Neural cell (in vitro differentiated cells): ENCODE data around the gene METTL1. TPM values are rescaled to one million over a fixed set of nuclear protein-coding genes. Genes with fewer than 3 reads are reported as not detected.
A peak's percentile ranks its signal among the peaks of the same experiment; 100 is the strongest.

Source experiments
- H2AFZ ChIP-seq: fragments of 200-600, 300-800 bp; sonication (generic), shearing (Covaris generic); 2 replicates; pipeline ENCODE4 v1.6.0; 2014; ENCODE audit warnings: low read depth, mild to moderate bottlenecking, antibody characterized with exemption, low read length, moderate library complexity
- H3F3A ChIP-seq: fragments of 200-600 bp; shearing (Covaris generic); 2 replicates; pipeline ENCODE4 v1.6.1; 2016; ENCODE audit warnings: mild to moderate bottlenecking, moderate library complexity, mixed read lengths, antibody characterized with exemption, low read length; ENCODE audit not compliant: insufficient read depth, poor library complexity, severe bottlenecking
- H3K27ac ChIP-seq: fragments of 200-600, 300-800 bp; sonication (generic), shearing (Covaris generic); 2 replicates; pipeline ENCODE4 v1.5.1; 2014; ENCODE audit warnings: mild to moderate bottlenecking, low read length, moderate library complexity
- H3K27me3 ChIP-seq: fragments of 300-800, 200-600 bp; sonication (generic), shearing (Covaris generic); 2 replicates; pipeline ENCODE4 v1.6.0; 2014; ENCODE audit warnings: mild to moderate bottlenecking, low read depth, low read length, moderate library complexity; ENCODE audit not compliant: insufficient read depth
- H3K36me3 ChIP-seq: fragments of 300-800, 200-600 bp; sonication (generic), shearing (Covaris generic); 2 replicates; pipeline ENCODE4 v1.5.1; 2014; ENCODE audit warnings: mild to moderate bottlenecking, antibody characterized with exemption, low read length, moderate library complexity; ENCODE audit not compliant: insufficient read depth
- H3K4me2 ChIP-seq: fragments of 300-800, 200-600 bp; sonication (generic), shearing (Covaris generic); 2 replicates; pipeline ENCODE4 v1.6.0; 2014; ENCODE audit warnings: mild to moderate bottlenecking, low read length
- H3K4me3 ChIP-seq: fragments of 300-800, 200-600 bp; sonication (generic), shearing (Covaris generic); 2 replicates; pipeline ENCODE4 v1.5.1; 2014; ENCODE audit warnings: mild to moderate bottlenecking, low read length, moderate library complexity
- H3K79me2 ChIP-seq: fragments of 200-600 bp; shearing (Covaris generic); replicated peaks from 2 replicates; pipeline ENCODE4 v1.6.0; 2014; ENCODE audit warnings: mild to moderate bottlenecking, low read length, moderate library complexity; ENCODE audit not compliant: insufficient read depth
- H3K9ac ChIP-seq: fragments of 300-800, 200-600 bp; sonication (generic), shearing (Covaris generic); 2 replicates; pipeline ENCODE4 v1.6.1; 2016; ENCODE audit warnings: mild to moderate bottlenecking, low read length, mixed read lengths
- H3K9me2 ChIP-seq: fragments of 200-600 bp; shearing (Covaris generic); 2 replicates; pipeline ENCODE4 v1.6.1; 2016; ENCODE audit warnings: mild to moderate bottlenecking, low read length, mixed read lengths; ENCODE audit not compliant: insufficient read depth
- H3K9me3 ChIP-seq: fragments of 200-600, 300-800 bp; sonication (generic), shearing (Covaris generic); 2 replicates; pipeline ENCODE4 v1.6.1; 2016; ENCODE audit warnings: mild to moderate bottlenecking, mixed run types, low read length, moderate library complexity, mixed read lengths
- H4K20me1 ChIP-seq: fragments of 200-600 bp; shearing (Covaris generic); 2 replicates; pipeline ENCODE4 v1.6.1; 2016; ENCODE audit warnings: mild to moderate bottlenecking, mixed run types; ENCODE audit not compliant: insufficient read depth
- EP300 ChIP-seq: fragments of 450-650 bp; conservative IDR thresholded peaks from 2 replicates; pipeline ENCODE4 v1.6.1; 2014; ENCODE audit warnings: antibody characterized with exemption, mild to moderate bottlenecking, moderate library complexity; ENCODE audit not compliant: poor library complexity, severe bottlenecking
- EZH2 ChIP-seq: fragments of 200-600, 300-800 bp; shearing (Covaris generic), sonication (generic); IDR thresholded peaks from 2 replicates; pipeline ENCODE4 v1.6.1; 2014; ENCODE audit warnings: antibody characterized with exemption, low read length, borderline replicate concordance, mild to moderate bottlenecking; ENCODE audit not compliant: insufficient read depth, poor library complexity, severe bottlenecking
- MXI1 ChIP-seq: fragments of 450-650 bp; conservative IDR thresholded peaks from 2 replicates; pipeline ENCODE4 v1.6.1; 2014; ENCODE audit warnings: antibody characterized with exemption, mild to moderate bottlenecking; ENCODE audit not compliant: poor library complexity, severe bottlenecking
- POLR2AphosphoS5 ChIP-seq: IDR thresholded peaks from 2 replicates; pipeline ENCODE4 v1.6.1; 2012
- RAD21 ChIP-seq: fragments of 450-650 bp; conservative IDR thresholded peaks from 2 replicates; pipeline ENCODE4 v1.6.1; 2014; ENCODE audit warnings: antibody characterized with exemption, mild to moderate bottlenecking, moderate library complexity
- SMC3 ChIP-seq: fragments of 450-650 bp; conservative IDR thresholded peaks from 2 replicates; pipeline ENCODE4 v1.6.1; 2014; ENCODE audit warnings: antibody characterized with exemption, mild to moderate bottlenecking, moderate library complexity; ENCODE audit not compliant: poor library complexity
- TAF1 ChIP-seq: IDR thresholded peaks from 2 replicates; pipeline ENCODE4 v1.6.1; 2012; ENCODE audit warnings: low read depth
- polyA plus RNA-seq: library from polyadenylated mRNA; depleted of rRNA; stranded (reverse); fragments of >200 nt; gene quantifications from 2 replicates; pipeline ENCODE4 v1.2.3, GENCODE V29; 2014
- TF ChIP-seq, protein P1 (sequence below): IDR thresholded peaks from 2 replicates; pipeline ENCODE4 v1.6.1; 2012; ENCODE audit warnings: borderline replicate concordance
- TF ChIP-seq, protein P2 (sequence below): fragments of 450-650 bp; IDR thresholded peaks from 2 replicates; pipeline ENCODE4 v1.5.1; 2014; ENCODE audit warnings: antibody characterized with exemption, mild to moderate bottlenecking, moderate library complexity; ENCODE audit not compliant: poor library complexity, severe bottlenecking

Gene METTL1
- polyA plus RNA-seq, 1 donor from 2014 or later: 1.9 TPM

DNA sequence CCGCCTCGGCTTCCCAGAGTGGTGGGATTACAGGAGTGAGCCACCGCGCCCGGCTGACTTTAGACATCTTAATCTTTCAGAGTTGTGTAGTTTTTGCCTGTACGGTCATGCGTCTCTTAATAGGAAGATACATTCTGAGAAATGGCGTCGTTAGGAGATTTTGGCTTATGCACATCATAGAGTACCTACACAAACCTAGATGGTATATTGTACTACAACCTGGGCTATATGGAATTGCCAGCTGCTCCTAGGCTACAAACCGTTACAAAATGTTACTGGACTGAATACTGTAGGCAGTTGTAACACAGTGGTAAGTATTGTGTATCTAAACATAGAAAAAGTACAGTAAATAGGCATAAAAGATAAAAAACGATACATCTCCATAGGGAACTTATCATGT is 12.0 kb upstream of the METTL1 start:
- Histone ChIP-seq H3F3A (no peaks in the 10 kb centered on the region), H3K9ac (no peak overlapping the region), H3K79me2 (peaks cover 10% of the 10 kb centered on the region), H3K9me2 (no peaks in the 10 kb centered on the region), H4K20me1 (no peaks in the 10 kb centered on the region), H3K9me3 (no peaks in the 10 kb centered on the region), H3K27ac (no peak overlapping the region), H2AFZ (no peak overlapping the region), H3K27me3 (no peaks in the 10 kb centered on the region), H3K4me3 (no peak overlapping the region), H3K36me3 (no peaks in the 10 kb centered on the region), H3K4me2 (no peak overlapping the region)
- TF ChIP-seq MXI1: no peak
- no peak for TF ChIP-seq RAD21
- TF ChIP-seq EP300: no peak

DNA sequence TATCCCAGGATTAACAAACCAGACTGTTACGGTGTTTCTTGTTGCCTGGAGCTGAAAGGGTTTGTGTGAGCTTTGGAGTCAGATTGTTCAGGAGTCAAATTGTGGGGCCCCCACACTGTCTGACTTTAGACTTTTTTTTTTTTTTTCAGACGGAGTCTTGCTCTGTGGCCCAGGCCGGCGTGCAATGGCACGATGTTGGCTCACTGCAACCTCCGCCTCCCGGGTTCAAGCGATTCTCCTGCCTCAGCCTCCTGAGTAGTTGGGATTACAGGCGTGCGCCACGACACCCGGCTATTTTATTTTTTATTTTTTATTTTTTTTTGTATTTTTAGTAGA is 11.5 kb upstream of the METTL1 start:
- peak overlapping the region; percentile 72 for H3K9ac ChIP-seq
- H3F3A ChIP-seq: no peaks in the 10 kb centered on the region
- H4K20me1 ChIP-seq: no peaks in the 10 kb centered on the region
- H3K27ac ChIP-seq: no peak overlapping the region
- H2AFZ ChIP-seq: no peak overlapping the region
- peaks cover 10% of the 10 kb centered on the region for H3K79me2 ChIP-seq
- H3K4me2 ChIP-seq: peak overlapping the region; percentile 96
- H3K27me3 ChIP-seq: no peaks in the 10 kb centered on the region
- TF ChIP-seq EZH2: no peak
- TF ChIP-seq MXI1: no peak
- no peak for TF ChIP-seq RAD21
- no peak for TF ChIP-seq EP300
- TF ChIP-seq, protein P1, sequence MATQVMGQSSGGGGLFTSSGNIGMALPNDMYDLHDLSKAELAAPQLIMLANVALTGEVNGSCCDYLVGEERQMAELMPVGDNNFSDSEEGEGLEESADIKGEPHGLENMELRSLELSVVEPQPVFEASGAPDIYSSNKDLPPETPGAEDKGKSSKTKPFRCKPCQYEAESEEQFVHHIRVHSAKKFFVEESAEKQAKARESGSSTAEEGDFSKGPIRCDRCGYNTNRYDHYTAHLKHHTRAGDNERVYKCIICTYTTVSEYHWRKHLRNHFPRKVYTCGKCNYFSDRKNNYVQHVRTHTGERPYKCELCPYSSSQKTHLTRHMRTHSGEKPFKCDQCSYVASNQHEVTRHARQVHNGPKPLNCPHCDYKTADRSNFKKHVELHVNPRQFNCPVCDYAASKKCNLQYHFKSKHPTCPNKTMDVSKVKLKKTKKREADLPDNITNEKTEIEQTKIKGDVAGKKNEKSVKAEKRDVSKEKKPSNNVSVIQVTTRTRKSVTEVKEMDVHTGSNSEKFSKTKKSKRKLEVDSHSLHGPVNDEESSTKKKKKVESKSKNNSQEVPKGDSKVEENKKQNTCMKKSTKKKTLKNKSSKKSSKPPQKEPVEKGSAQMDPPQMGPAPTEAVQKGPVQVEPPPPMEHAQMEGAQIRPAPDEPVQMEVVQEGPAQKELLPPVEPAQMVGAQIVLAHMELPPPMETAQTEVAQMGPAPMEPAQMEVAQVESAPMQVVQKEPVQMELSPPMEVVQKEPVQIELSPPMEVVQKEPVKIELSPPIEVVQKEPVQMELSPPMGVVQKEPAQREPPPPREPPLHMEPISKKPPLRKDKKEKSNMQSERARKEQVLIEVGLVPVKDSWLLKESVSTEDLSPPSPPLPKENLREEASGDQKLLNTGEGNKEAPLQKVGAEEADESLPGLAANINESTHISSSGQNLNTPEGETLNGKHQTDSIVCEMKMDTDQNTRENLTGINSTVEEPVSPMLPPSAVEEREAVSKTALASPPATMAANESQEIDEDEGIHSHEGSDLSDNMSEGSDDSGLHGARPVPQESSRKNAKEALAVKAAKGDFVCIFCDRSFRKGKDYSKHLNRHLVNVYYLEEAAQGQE: no peak
- TF ChIP-seq POLR2AphosphoS5: no peak
- TF ChIP-seq, protein P2, sequence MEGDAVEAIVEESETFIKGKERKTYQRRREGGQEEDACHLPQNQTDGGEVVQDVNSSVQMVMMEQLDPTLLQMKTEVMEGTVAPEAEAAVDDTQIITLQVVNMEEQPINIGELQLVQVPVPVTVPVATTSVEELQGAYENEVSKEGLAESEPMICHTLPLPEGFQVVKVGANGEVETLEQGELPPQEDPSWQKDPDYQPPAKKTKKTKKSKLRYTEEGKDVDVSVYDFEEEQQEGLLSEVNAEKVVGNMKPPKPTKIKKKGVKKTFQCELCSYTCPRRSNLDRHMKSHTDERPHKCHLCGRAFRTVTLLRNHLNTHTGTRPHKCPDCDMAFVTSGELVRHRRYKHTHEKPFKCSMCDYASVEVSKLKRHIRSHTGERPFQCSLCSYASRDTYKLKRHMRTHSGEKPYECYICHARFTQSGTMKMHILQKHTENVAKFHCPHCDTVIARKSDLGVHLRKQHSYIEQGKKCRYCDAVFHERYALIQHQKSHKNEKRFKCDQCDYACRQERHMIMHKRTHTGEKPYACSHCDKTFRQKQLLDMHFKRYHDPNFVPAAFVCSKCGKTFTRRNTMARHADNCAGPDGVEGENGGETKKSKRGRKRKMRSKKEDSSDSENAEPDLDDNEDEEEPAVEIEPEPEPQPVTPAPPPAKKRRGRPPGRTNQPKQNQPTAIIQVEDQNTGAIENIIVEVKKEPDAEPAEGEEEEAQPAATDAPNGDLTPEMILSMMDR: no peak
- TF ChIP-seq SMC3: no peak
- no peak for TF ChIP-seq TAF1
- peak overlapping the region; percentile 80 for H3K4me3 ChIP-seq
- no peaks in the 10 kb centered on the region for H3K36me3 ChIP-seq
- H3K9me2 ChIP-seq: no peaks in the 10 kb centered on the region
- H3K9me3 ChIP-seq: no peaks in the 10 kb centered on the region
